CD4-positive, alpha-beta T cell treated with Interleukin-21 for 1 hour (primary cell): ENCODE measurements around the gene CLEC16A.
"Not testable (repeated sequence)": the region's sequence is repeated elsewhere in the genome, so short reads cannot be mapped to it uniquely, and the experiment has no call there.

Experiments used
- DNase-seq: peaks from one replicate; pipeline ENCODE4 v3.0.0-alpha.2; 2020

The CLEC16A gene

DNA sequence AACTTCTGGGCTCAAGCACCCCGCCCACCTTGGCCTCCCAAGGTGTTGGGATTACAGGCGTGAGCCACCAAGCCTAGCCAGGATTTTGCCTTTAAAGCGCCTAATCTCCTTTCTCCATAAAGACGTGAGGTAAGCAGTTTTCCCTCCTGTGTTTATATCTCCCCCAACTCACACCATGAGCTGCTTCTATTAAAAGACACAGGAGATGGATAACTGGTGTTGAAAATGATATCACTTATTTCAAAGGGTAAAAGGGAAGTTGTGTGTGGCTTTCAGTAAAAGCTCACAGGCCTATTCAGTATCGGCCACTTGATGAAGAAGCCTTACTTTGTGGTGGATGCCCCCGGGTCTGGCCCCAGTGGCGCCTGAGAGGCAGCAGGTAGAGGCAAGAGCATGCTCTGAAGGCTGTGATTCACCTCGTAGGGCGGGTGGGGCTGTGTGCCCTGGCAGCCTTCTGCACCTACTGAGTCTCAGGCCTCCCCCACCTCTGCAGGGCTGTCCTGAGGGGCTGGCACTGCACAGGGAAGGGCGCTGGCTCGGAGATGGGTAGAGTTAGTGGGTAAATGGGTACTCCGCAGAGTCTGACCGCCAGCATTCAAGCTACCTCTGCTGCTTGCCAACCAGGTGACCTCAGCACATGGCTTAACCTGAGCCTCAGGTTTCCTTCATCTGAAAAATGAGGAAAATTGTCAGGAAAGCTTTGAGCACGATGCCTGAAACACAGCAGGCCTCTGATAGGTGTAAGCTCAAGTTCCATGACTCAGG lies 146.8 kb downstream of the CLEC16A start:
- DNase-seq, result no peak

- no peak for DNase-seq
Observed at GRCh38 chr16:11092788-11093571, 148.6 kb downstream of the CLEC16A start.

DNA sequence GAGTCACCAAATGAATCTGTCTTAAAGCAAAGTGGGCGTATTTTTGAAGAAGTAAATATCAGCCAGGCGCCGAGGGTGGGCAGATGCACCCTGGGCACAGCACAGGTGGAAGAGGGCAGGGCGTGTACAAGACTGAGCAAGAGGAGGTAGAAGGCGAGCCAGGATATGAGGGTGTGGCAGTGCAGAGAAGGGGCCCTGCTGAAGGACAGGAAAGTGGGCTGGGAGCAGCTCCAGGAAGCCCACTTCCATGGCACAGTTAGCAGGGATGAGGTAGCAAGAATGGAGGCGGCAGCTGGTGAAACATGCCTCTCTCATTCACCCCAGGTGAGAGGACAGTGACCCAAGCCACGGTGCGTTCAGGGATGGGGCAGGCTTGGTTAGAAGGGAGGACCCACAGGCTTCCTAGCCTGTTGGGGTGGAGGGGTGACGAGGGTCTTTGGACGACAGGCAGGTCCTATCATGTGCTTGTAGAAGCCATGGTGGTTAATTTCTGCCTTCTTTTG lies 149.3 kb downstream of the CLEC16A start:
- DNase-seq, result no peak

DNA sequence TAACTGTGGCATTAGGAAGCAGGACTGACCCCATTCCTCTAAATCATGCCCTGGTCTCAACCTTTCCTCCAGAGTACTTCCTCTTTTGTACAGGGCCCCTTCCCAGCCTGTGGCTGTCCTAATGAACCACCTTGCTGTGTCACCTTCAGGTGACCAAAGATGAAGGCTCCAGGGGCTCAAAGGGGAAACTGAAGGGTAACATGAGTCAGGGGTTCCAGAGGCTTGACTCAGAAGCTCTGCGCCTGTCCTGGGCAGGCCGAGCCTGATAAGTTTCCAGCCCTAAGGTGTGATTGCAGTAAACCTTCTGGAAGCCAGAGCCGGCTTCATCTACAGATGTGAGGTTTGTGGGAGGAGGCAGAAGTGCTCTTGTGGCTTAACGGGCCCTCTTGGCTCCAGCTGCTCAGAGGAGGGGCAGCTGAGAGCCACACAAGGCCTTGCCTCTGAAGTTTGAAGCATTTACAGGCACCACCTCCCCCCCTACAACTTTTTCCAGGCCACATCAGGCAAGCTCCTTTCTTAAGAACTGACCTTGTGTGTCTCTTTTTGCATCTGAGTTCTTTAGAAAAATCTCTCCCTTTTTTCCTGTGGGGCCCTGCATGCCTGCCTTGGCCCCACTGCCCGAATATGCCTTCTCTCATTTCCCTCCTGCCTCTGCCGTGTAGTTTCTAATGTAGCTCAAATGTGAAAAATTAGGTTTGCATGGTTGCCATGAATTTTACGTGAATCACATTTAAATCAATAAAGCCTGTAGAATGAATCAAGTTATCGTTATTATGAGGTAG lies 149.9 kb downstream of the CLEC16A start:
- DNase-seq, result no peak

GRCh38 chr16:11094857-11095565 lies 150.6 kb downstream of the CLEC16A start:
- DNase-seq, result no peak

- DNase-seq, result no peak
Observed at GRCh38 chr16:11095935-11096334, 151.6 kb downstream of the CLEC16A start.

DNA sequence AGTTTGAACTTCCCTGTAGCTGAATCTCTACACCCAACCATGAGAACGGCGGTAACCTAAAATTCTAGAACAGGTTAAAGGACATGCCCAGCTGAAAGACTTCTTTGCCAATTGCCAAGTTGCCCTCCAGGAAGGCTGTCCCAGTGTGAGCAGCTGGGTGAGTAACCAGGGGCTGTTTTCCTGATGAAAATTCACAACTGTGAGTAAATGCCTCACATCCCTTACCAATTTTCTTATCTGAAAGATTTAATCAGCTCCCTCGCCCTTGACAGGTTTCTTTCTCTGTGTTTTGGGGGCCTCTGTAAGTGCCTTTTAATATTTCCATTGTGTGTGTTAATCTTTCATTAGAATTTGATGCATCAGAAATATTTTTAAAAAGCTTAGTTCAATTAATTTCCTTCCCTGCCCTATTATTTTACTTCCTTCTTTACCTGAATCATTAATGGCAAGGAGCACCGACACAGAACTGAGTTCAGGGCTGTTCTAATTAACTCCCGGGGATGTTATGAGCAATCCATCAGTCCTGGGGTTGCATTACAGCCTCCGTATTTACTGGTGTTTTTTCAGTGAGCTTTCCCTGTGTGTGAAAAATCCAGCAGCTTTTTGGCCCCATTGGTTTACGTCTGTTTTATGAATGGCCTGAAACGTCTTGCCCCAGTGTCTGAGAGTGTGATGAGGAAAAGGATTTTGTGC lies 152.9 kb downstream of the CLEC16A start:
- DNase-seq, result no peak

DNA sequence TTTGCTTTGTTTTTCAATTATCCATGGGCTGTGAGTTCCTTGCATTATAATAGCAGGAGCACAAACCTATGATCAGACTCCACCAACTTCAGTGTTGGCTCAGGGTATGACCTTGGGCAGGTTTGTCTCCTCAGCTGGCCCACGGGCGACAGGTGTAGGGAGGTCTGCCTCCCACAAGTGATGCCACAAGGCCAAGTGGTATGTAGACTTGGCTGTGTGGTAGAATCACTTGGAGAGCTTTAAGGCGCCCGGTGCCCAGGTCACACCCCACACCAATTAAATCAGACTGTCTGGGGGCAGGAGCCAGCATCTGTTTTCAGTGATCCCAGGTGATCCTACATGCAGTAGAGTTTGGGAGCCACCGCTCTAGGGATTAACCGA lies 153.4 kb downstream of the CLEC16A start:
- no peak for DNase-seq

- no peak for DNase-seq
Observed at GRCh38 chr16:11098601-11099390, 154.4 kb downstream of the CLEC16A start.

DNA sequence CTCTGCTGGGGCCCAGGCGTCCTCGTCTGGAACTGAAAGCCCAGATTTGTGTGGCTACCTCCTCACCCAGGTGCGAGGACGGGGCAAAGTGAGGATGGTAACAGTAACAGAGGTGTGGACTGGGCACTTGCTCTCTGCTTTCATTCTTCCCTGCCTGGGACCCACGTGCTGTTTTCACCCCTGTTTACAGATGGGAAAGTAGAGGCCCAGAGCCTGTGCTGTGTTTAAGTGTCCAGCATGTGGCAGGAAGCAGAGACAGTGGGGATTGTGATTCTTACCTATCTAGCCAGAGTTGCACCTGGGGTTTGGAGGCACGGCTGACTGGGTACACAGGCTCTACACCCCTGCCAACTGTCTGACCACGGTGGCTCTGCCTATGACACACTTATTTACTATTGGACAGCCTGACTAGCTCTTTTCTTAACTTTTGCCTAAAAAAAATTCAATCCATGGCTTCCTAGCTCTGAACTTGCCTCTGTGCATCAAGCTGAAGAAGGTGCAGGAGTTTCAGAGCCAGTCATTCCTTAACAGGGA lies 155.4 kb downstream of the CLEC16A start:
- no peak for DNase-seq

GRCh38 chr16:11100239-11100750 lies 155.9 kb downstream of the CLEC16A start:
- DNase-seq, result no peak

DNA sequence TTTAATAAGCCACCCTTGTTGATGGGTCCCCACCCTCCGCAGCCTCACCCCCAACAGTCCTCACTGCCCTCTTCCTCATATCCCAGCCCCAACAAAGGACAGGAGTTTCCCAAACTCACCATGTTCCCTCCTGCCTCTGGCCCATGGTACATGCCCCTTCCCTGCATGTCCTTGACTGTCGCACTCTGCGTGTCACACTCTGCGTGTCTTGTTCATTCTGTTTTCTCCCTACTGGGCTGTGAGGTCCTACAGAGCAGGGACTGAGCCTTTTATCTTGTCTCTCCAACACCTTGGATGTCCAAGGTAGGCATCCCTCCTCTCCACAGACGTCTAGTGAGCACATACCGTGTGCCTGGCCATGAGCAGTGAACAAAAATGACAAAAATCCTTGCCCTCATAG lies 156.9 kb downstream of the CLEC16A start:
- DNase-seq, result no peak

GRCh38 chr16:11101695-11102522 lies 157.5 kb downstream of the CLEC16A start:
- no peak for DNase-seq

DNA sequence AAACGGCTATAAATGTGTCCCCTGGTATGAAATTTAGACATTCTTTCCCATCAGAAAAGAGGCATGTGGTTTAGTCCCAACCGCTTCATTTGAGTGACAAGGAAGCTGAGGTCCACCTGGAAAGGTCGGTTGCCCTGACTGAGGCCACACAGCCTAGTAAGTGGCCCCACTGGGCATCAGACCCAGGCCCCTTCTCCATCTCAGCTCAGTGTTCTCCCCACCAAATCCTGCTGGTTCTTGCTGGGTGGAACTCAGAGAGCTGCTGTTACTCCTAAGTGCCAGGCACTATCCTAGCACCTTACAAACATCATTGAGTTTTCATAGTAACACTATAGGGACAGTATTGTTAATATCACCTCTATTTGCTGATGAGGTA lies 158.1 kb downstream of the CLEC16A start:
- DNase-seq, result no peak

DNA sequence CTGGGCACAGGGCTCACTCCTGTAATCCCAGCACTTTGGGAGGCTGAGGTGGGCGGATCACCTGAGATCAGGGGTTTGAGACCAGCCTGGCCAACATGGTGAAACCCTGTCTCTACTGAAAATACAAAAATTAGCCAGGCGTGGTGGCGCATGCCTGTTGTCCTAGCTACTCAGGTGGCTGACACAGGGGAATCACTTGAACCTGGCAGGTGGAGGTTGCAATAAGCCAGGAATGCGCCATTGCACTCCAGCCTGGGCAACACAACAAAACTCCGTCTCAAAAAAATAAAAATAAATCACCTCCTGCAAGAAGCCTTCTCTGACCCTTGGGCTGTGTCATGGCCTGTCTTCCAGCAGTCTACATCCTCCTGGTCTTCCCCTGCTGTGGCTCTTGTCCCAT lies 158.9 kb downstream of the CLEC16A start:
- DNase-seq, result not testable (repeated sequence)

DNA sequence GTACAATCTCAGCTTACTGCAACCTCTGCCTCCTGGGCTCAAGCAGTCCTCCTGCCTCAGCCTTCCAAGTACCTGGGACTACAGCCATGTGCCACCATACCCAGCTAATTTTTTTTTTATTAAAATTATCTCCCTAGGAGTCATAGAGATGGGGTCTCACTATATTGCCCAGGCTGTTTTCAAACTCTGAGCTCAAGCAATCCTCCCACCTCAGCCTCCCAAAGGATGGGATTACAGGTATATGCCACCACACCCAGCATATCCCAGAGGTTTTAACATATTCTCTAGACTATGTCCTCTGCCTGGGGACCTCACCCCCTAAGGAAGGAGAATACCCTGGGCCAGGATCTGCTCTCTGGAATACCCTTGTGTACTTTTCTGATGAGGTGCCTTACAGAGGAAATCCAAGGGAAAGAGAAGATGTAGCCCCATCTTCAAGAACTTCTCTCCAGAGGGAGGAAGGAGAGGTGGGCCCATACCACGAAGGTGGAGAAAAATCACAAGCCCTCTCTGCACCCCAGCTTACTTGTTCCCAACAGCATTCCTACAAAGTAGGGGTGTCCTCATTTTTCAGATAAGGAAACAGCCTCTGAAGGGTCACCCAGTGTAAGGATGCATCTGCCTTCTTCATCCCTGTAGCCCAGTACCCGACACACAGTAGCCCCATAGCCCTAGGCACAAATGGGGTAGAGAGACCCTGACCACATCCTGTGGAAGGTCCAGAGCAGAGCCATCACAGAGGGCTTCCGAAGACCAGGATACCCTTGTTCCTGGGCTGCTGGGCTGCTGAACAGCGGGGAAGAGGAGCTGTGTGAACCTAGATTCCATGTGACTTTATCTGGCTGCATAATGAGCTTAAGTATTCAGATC lies 160.0 kb downstream of the CLEC16A start:
- DNase-seq, result no peak

DNA sequence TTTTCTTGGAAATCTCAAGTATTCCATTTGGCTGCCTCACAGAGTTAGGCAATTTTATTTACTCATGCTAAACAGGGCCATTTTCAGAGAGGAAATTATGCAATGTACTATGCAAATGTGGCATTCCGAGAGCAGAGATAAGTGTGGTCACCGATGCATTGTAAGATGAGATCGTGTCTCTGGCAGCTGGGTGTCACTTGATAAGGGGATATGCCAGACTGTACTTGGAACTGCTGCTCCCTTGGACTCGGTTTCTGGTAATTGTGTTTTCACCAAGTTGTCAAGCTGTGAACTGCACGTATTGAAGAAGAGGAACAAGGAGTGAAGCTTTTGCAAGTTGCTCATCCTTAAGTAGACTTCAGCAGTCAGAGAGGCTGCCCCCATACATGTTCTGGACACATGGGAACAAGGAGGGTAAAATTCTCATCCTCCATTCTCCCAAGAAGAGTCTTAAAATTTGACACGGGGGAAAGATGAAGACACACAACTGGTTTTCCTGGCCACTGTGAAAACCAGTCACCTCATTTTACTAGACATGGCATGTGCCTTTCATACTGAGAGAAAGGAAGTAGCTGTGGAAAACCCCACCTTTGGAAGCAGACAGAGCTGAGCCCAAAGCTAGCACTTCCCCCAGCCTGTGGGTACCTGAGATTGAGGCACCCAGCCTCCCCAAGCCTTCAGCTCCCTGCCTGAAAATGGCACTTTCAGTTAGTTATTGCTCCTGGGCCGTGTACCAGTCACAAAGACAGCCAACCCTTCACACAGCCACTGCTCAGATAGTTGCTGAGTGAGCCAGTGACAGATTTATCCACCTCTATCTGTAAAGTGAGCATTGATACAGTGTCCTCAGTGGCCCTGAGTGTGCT lies 160.9 kb downstream of the CLEC16A start:
- peak; percentile 36 for DNase-seq

- no peak for DNase-seq
Observed at GRCh38 chr16:11106726-11107125, 162.4 kb downstream of the CLEC16A start.
